HepG2 (cell line): Measurements from ENCODE around the gene KATNBL1. TPM values are rescaled to one million over a fixed set of nuclear protein-coding genes. Genes with fewer than 3 reads are reported as not detected.

Source experiments
- ATAC-seq: fragments of 200-7000 bp; cut with Tn5 transposase; 3 replicates; pipeline ENCODE4 v1.9.1; 2020; ENCODE audit warnings: mild to moderate bottlenecking, moderate library complexity
- BruUV-seq: library from RNA; stranded (reverse); fragments of 400-500 nt; replicated peaks from 2 replicates; lab custom pipeline; 2021; lab: Mats Ljungman, UMichigan
- CTCF ChIA-PET: fragments of 300-600 bp; formaldehyde crosslinking; extraction: SDS; loops from one replicate; lab custom pipeline; 2021; ENCODE audit warnings: low total read pairs, inconsistent platforms, low intra/inter-chr PET ratio; lab: Yijun Ruan, JAX
- POLR2A ChIA-PET: fragments of 350-600 bp; sonication (Branson Sonifier 250); formaldehyde crosslinking; loops from one replicate; lab custom pipeline; 2020; ENCODE audit warnings: antibody characterized with exemption, inconsistent platforms; lab: Yijun Ruan, JAX
- DNase-seq: peaks from one replicate; pipeline ENCODE4 v3.0.0-alpha.2; 2015; ENCODE audit warnings: low spot score
- FAIRE-seq: peaks from 3 replicates; lab custom pipeline; 2011; peaks lifted over from hg19 to GRCh38; lab: Jason Lieb, UNC
- H2AFZ ChIP-seq: one replicate; pipeline ENCODE4 v1.6.1; 2011; ENCODE audit warnings: low read length, inconsistent platforms
- H3K27ac ChIP-seq: fragments of 300-600 bp; 3 replicates; pipeline ENCODE4 v1.8.0; 2011; ENCODE audit warnings: mixed run types, mild to moderate bottlenecking, mixed read lengths, low read length, inconsistent platforms; ENCODE audit not compliant: insufficient read depth; ENCODE audit errors: extremely low read length
- H3K27me3 ChIP-seq, 2 experiments: fragments of 200-600 bp in 1 of 2; 2 replicates in 1 of 2; 3 replicates in 1 of 2; pipeline versions ENCODE4 v1.6.0 to v1.8.0; 2011; ENCODE audit warnings: low read length in 2 of 2, mild to moderate bottlenecking in 2 of 2, moderate library complexity in 2 of 2, inconsistent platforms in 1 of 2; ENCODE audit not compliant: insufficient read depth in 2 of 2, control insufficient read depth in 1 of 2
- H3K36me3 ChIP-seq, 2 experiments: fragments of 200-600 bp in 1 of 2; replicated peaks in 1 of 2; 2 replicates in 1 of 2; 3 replicates in 1 of 2; pipeline versions ENCODE4 v1.5.1 to v1.8.0; 2011; ENCODE audit warnings: low read length in 2 of 2, inconsistent platforms in 1 of 2; ENCODE audit not compliant: insufficient read depth in 2 of 2, control insufficient read depth in 1 of 2
- H3K4me1 ChIP-seq: 2 replicates; pipeline ENCODE4 v1.5.1; 2012; ENCODE audit warnings: low read length, inconsistent platforms; ENCODE audit not compliant: insufficient read depth
- H3K4me2 ChIP-seq: 2 replicates; pipeline ENCODE4 v1.6.0; 2011; ENCODE audit warnings: low read depth, low read length, inconsistent platforms
- H3K4me3 ChIP-seq, 3 experiments: fragments of 200-600 bp in 1 of 3; sonication (generic), shearing (Covaris generic) in 1 of 3; replicated peaks in 1 of 3; 2 replicates each; pipeline ENCODE4 v1.5.1; 2011 to 2016; ENCODE audit warnings: low read length in 3 of 3, inconsistent platforms in 2 of 3, low read depth in 2 of 3, mild to moderate bottlenecking in 2 of 3, control low read depth in 1 of 3, mixed read lengths in 1 of 3; ENCODE audit not compliant: insufficient read depth in 1 of 3
- H3K79me2 ChIP-seq: one replicate; pipeline ENCODE4 v1.6.1; 2011; ENCODE audit warnings: low read length, inconsistent platforms; ENCODE audit not compliant: insufficient read depth
- H3K9ac ChIP-seq: 2 replicates; pipeline ENCODE4 v1.6.0; 2011; ENCODE audit warnings: mild to moderate bottlenecking, low read depth, low read length, inconsistent platforms; ENCODE audit not compliant: insufficient read depth
- H3K9me3 ChIP-seq: 2 replicates; pipeline ENCODE4 v1.5.1; 2012; ENCODE audit warnings: mild to moderate bottlenecking, low read length
- H4K20me1 ChIP-seq: 2 replicates; pipeline ENCODE4 v1.6.0; 2011; ENCODE audit warnings: inconsistent platforms, mild to moderate bottlenecking, low read length, moderate library complexity; ENCODE audit not compliant: insufficient read depth
- BCLAF1 ChIP-seq: fragments of 450-650 bp; IDR thresholded peaks from 2 replicates; pipeline ENCODE4 v1.6.1; 2017; ENCODE audit warnings: mild to moderate bottlenecking
- ERF ChIP-seq: IDR thresholded peaks from 2 replicates; pipeline ENCODE4 v1.6.1; 2018; ENCODE audit warnings: missing biosample characterization, missing genetic modification reagents
- FOSL1 ChIP-seq: sonication (generic); formaldehyde crosslinking; IDR thresholded peaks from 2 replicates; pipeline ENCODE4 v1.9.0; 2021; ENCODE audit warnings: missing genetic modification reagents, borderline replicate concordance
- FOXK1 ChIP-seq: sonication (generic); formaldehyde crosslinking; IDR thresholded peaks from 2 replicates; pipeline ENCODE4 v1.4.0; 2020; ENCODE audit warnings: low read depth, missing genetic modification reagents, borderline replicate concordance
- FOXP1 ChIP-seq, 2 experiments: fragments of 450-650 bp in 1 of 2; IDR thresholded peaks; 2 replicates each; pipeline ENCODE4 v1.6.1; 2017 to 2018; ENCODE audit warnings: antibody characterized with exemption in 1 of 2
- MLLT10 ChIP-seq: sonication (generic); formaldehyde crosslinking; IDR thresholded peaks from 2 replicates; pipeline ENCODE4 v1.4.0; 2020; ENCODE audit warnings: missing genetic modification reagents
- RBM39 ChIP-seq: fragments of 200-400 bp; formaldehyde crosslinking; IDR thresholded peaks from one replicate; pipeline ENCODE4 v1.6.1; 2018; ENCODE audit warnings: antibody characterized with exemption, mild to moderate bottlenecking, low read depth, low read length; ENCODE audit not compliant: poor library complexity, severe bottlenecking
- SETDB1 ChIP-seq: sonication (generic); formaldehyde crosslinking; IDR thresholded peaks from 2 replicates; pipeline ENCODE4 v1.5.1; 2020; ENCODE audit warnings: missing genetic modification reagents, mild to moderate bottlenecking, borderline replicate concordance
- ZMAT5 ChIP-seq: sonication (generic); formaldehyde crosslinking; IDR thresholded peaks from 2 replicates; pipeline ENCODE4 v1.5.0; 2020; ENCODE audit warnings: mild to moderate bottlenecking, low read depth, missing genetic modification reagents, borderline replicate concordance
- ZNF260 ChIP-seq: sonication (generic); formaldehyde crosslinking; IDR thresholded peaks from 2 replicates; pipeline ENCODE4 v1.4.0; 2020; ENCODE audit warnings: missing genetic modification reagents, low read depth, mild to moderate bottlenecking, borderline replicate concordance
- ZNF768 ChIP-seq: sonication (generic); formaldehyde crosslinking; IDR thresholded peaks from 2 replicates; pipeline ENCODE4 v1.4.0; 2020; ENCODE audit warnings: missing genetic modification reagents
- WGBS: methylation state at CpG from one replicate; pipeline ENCODE4 v1.1.6; 2017; ENCODE audit warnings: low lambda C conversion rate; 5-methylcytosine and 5-hydroxymethylcytosine counted together
- in situ Hi-C: cut with HindIII; loops from 2 replicates; pipeline ENCODE4 v1.10.0; 2017; ENCODE audit warnings: low pct_unique_long_range_greater_than_20kb; ENCODE audit not compliant: extremely low pct_ligation_motif_present
- intact Hi-C: fragments of 100-400 bp; cut with micrococcal nuclease; formaldehyde crosslinking; loops from one replicate; pipeline ENCODE4 v1.10.0; 2022; ENCODE audit not compliant: unreplicated experiment
- polyA plus RNA-seq, 8 experiments: library from polyadenylated mRNA; depleted of rRNA in 3 of 8; stranded (reverse) in 7 of 8; unstranded in 1 of 8; fragments of >200 nt; fragmentation: Illumina TruSeq in 4 of 8; extraction: Trizol in 4 of 8; gene quantifications; 2 replicates each; pipeline versions ENCODE4 v1.2.1 to v1.2.3, GENCODE V29; 2011 to 2016; ENCODE audit warnings: low read depth in 4 of 8, missing spikeins in 1 of 8, mixed read lengths in 1 of 8; ENCODE audit not compliant: insufficient read depth in 1 of 8
- total RNA-seq, 5 experiments: library from RNA; depleted of rRNA; stranded (reverse); fragments of >200 nt; fragmentation: Illumina TruSeq; extraction: Trizol; gene quantifications; 2 replicates each; pipeline ENCODE4 v1.2.3, GENCODE V29; 2016; ENCODE audit warnings: low read depth in 1 of 5

Gene KATNBL1
- total and polyA plus RNA-seq, 2 of the 13 experiments (the other 11 are each of a cell fraction or from before 2014, with no cell fraction given): 23.4 to 42.8 TPM

- Histone ChIP-seq H4K20me1 (no peaks in the 10 kb centered on the region), H3K4me3 (no peak overlapping the region), H3K36me3 (no peaks in the 10 kb centered on the region), H3K27me3 (no peaks in the 10 kb centered on the region), H3K4me1 (peaks cover 11% of the 10 kb centered on the region; the same call in 1 of the 2 replicates), H3K79me2 (no peaks in the 10 kb centered on the region), H3K4me2 (no peak overlapping the region), H3K27ac (no peak overlapping the region), H3K9ac (no peak overlapping the region), H2AFZ (no peak overlapping the region), H3K9me3 (no peaks in the 10 kb centered on the region)
- ChIA-PET POLR2A (interaction anchor here (0.9 to 1.3 kb wide), 2 partner anchors 25 to 84 kb away, joined by 3 to 5 read pairs; partner anchors contain the start of genes EMC7, KATNBL1 and PGBD4), CTCF (no interaction called here)
- ATAC-seq (no peak), DNase-seq (no peak), FAIRE-seq (no peak)
- in situ Hi-C loops: no loop called here
- TF ChIP-seq ZMAT5 (CRISPR knock-in tag): no peak
- no peak for TF ChIP-seq FOXP1 (IDR thresholded peaks at IDR 0.05)
- peak; percentile 34; the same call in 1 of the 2 replicates for TF ChIP-seq FOXP1 (CRISPR knock-in tag; IDR thresholded peaks at IDR 0.05)
- intact Hi-C loops: no loop called here
- WGBS: 10% methylated on average over 1 of the region's 1 CpG
- no TSS peak for BruUV-seq
Observed at GRCh38 chr15:34125945-34126344, 84.0 kb downstream of the KATNBL1 start.

- ChIA-PET CTCF (no interaction called here), POLR2A (no interaction called here)
- Histone ChIP-seq H3K9me3 (no peaks in the 10 kb centered on the region), H3K4me3 (no peak overlapping the region), H3K79me2 (no peaks in the 10 kb centered on the region), H3K27ac (no peak overlapping the region), H3K36me3 (no peaks in the 10 kb centered on the region), H3K9ac (no peak overlapping the region), H3K4me1 (peaks cover 11% of the 10 kb centered on the region; the same call in 1 of the 2 replicates), H3K4me2 (no peak overlapping the region), H3K27me3 (no peaks in the 10 kb centered on the region), H2AFZ (no peak overlapping the region), H4K20me1 (no peaks in the 10 kb centered on the region)
- no TSS peak for BruUV-seq
- ATAC-seq (no peak), FAIRE-seq (no peak), DNase-seq (no peak)
- no peak for TF ChIP-seq FOXK1 (CRISPR knock-in tag)
- TF ChIP-seq MLLT10 (CRISPR knock-in tag): no peak
- TF ChIP-seq FOSL1: no peak
- no peak for TF ChIP-seq ZNF260 (CRISPR knock-in tag)
- no peak for TF ChIP-seq ZNF768
- TF ChIP-seq RBM39: no peak
- TF ChIP-seq BCLAF1: no peak
- TF ChIP-seq ERF (CRISPR knock-in tag): no peak
- no peak for TF ChIP-seq SETDB1
- in situ Hi-C loops (no loop called here), intact Hi-C loops (no loop called here)
- 90% methylated on average over 4 of the region's 4 CpGs for WGBS
Observed at GRCh38 chr15:34124651-34125050, 85.2 kb downstream of the KATNBL1 start.
